ENCODE measurements around the gene ULBP3. TPM values are rescaled to one million over a fixed set of nuclear protein-coding genes. Genes with fewer than 3 reads are reported as not detected.
"Not testable (repeated sequence)": the region's sequence is repeated elsewhere in the genome, so short reads cannot be mapped to it uniquely, and the experiment has no call there.

ULBP3 gene
- total and polyA plus RNA-seq, 2 of the 4 experiments (the other 2 are of a cell fraction): 11.1 to 35.1 TPM

GRCh38 chr6:150021870-150022269 lies 47.1 kb downstream of the ULBP3 start:
- H4K5ac ChIP-seq (ENCODE audit: low read depth, low read length); H3K4me2 ChIP-seq (ENCODE audit: low read depth, low read length); H2BK15ac ChIP-seq (ENCODE audit: low read depth, low read length); intact Hi-C loops (cut with micrococcal nuclease); H3K9me3 ChIP-seq (ENCODE audit: control insufficient read depth, insufficient read depth, low read length); H3K9me1 ChIP-seq (ENCODE audit: insufficient read depth, low read length); H2BK20ac ChIP-seq (ENCODE audit: low read depth, low read length); H3K79me1 ChIP-seq (ENCODE audit: low read depth in 1 of 2, low read length in 2 of 2); H4K8ac ChIP-seq (ENCODE audit: low read depth in 2 of 2, low read length in 2 of 2); H3K14ac ChIP-seq (replicated peaks; ENCODE audit: low read depth, low read length); dilution Hi-C loops (cut with HindIII; ENCODE audit: low sequenced_read_pairs, unreplicated experiment); H3K27ac ChIP-seq (ENCODE audit: insufficient read depth, low read length); in situ Hi-C loops (cut with MboI; ENCODE audit: low sequenced_read_pairs); DNase-seq; ATAC-seq (ENCODE audit: low read depth); CTCF ChIA-PET; BruUV-seq (replicated peaks); H3K23ac ChIP-seq (ENCODE audit: low read depth, low read length); H3K4me1 ChIP-seq (ENCODE audit: control insufficient read depth, insufficient read depth, low read length); H3K4ac ChIP-seq (ENCODE audit: low read depth, low read length); H2AFZ ChIP-seq (replicated peaks; ENCODE audit: low read length, poor library complexity); H4K91ac ChIP-seq (ENCODE audit: insufficient read depth, low read depth, low read length); H3K9ac ChIP-seq (ENCODE audit: low read depth, low read length); H2AK9ac ChIP-seq (replicated peaks; ENCODE audit: low read depth, low read length, poor library complexity); H3K18ac ChIP-seq (ENCODE audit: low read depth, low read length); H2BK5ac ChIP-seq (ENCODE audit: low read depth, low read length, poor library complexity, severe bottlenecking); POLR2A ChIA-PET (ENCODE audit: unreplicated experiment); H2AK5ac ChIP-seq (ENCODE audit: low read depth, low read length); H3K36me3 ChIP-seq (ENCODE audit: control insufficient read depth, insufficient read depth, low read length); H2BK120ac ChIP-seq (ENCODE audit: low read depth, low read length); H4K20me1 ChIP-seq (ENCODE audit: insufficient read depth, low read length); H3K4me3 ChIP-seq (ENCODE audit: insufficient read depth, low read depth, low read length); H3K56ac ChIP-seq (ENCODE audit: extremely low read depth, insufficient read depth, low read length): not testable (repeated sequence)
- no CpG with 5 or more reads among the region's 6 CpGs for WGBS, 2 experiments (ENCODE audit: extremely low coverage in 2 of 2, insufficient read length in 1 of 2)
- H3K27me3 ChIP-seq (ENCODE audit: control insufficient read depth, insufficient read depth, low read length): peaks cover 44% of the 10 kb centered on the region
